ENCODE results near the gene SSNA1. TPM values are rescaled to one million over a fixed set of nuclear protein-coding genes. Genes with fewer than 3 reads are reported as not detected.

The SSNA1 gene
- total RNA-seq, 4 donors from 2014 or later, result 58.2 to 99.5 (median 76.7) TPM

GRCh38 chr9:137189297-137190295 is 1.1 kb downstream of the SSNA1 start:
- Histone ChIP-seq H3K9me3 (no peaks in the 10 kb centered on the region), H3K36me3 (peaks cover 19 to 55% (median 46%) of the 10 kb centered on the region in 4 donors), H3K27ac (replicated peaks in 1 of 4) (peak overlapping the region; percentile 94 to 99 (median 98)), H3K4me1 (peaks cover 47 to 81% (median 56%) of the 10 kb centered on the region in 4 donors), H3K4me3 (peak overlapping the region; percentile 90 to 98 (median 94)), H3K27me3 (no peaks in the 10 kb centered on the region)
- TF ChIP-seq EP300 (IDR thresholded peaks at IDR 0.05) (no peak), CTCF (IDR thresholded peaks at IDR 0.05) (no peak), POLR2AphosphoS5 (IDR thresholded peaks at IDR 0.05) (no peak), POLR2A (IDR thresholded peaks at IDR 0.05; ENCODE audit: low read depth) (no peak)
- intact Hi-C loops (cut with DNase I), result loop anchor here (5.0 kb wide), 1 partner anchor 33 kb away; the partner anchor contains the start of gene RNF208
- no peak for DNase-seq (ENCODE audit: extremely low spot score)
- 67% methylated on average over 1 of the region's 23 CpGs for WGBS

- Histone ChIP-seq H3K27ac (replicated peaks in 1 of 4) (peak overlapping the region; percentile 94 to 99 (median 98)), H3K4me1 (peaks cover 49 to 81% (median 59%) of the 10 kb centered on the region in 4 donors)
- intact Hi-C loops (cut with DNase I), result no loop called here
Measured at GRCh38 chr9:137190315-137190856, 1.9 kb downstream of the SSNA1 start.

GRCh38 chr9:137191245-137191644 is 2.8 kb downstream of the SSNA1 start:
- H3K27ac ChIP-seq (replicated peaks in 1 of 4), result peak overlapping the region in 1 of 4 donors; percentile 99
- H3K27me3 ChIP-seq, result no peaks in the 10 kb centered on the region
- intact Hi-C loops (cut with DNase I), result no loop called here
- peaks cover 41 to 81% (median 59%) of the 10 kb centered on the region in 4 donors for H3K4me1 ChIP-seq
- no peak for DNase-seq (ENCODE audit: extremely low spot score)
- H3K36me3 ChIP-seq, result peaks cover 11 to 38% (median 29%) of the 10 kb centered on the region in 4 donors
- H3K4me3 ChIP-seq, result no peak overlapping the region
- 88% methylated on average over 3 of the region's 3 CpGs for WGBS
- no peaks in the 10 kb centered on the region for H3K9me3 ChIP-seq
- TF ChIP-seq CTCF (IDR thresholded peaks at IDR 0.05) (no peak), EP300 (IDR thresholded peaks at IDR 0.05) (no peak), POLR2A (IDR thresholded peaks at IDR 0.05; ENCODE audit: low read depth) (no peak), POLR2AphosphoS5 (IDR thresholded peaks at IDR 0.05) (no peak)

More at GRCh38 chr9:137190315-137190856, 1.9 kb downstream of the SSNA1 start:
- H3K4me3 ChIP-seq, result no peak overlapping the region
- H3K27me3 ChIP-seq, result no peaks in the 10 kb centered on the region
- no peaks in the 10 kb centered on the region for H3K9me3 ChIP-seq
- 82% methylated on average over 7 of the region's 9 CpGs for WGBS
- peaks cover 18 to 47% (median 38%) of the 10 kb centered on the region in 4 donors for H3K36me3 ChIP-seq
- TF ChIP-seq CTCF (IDR thresholded peaks at IDR 0.05), result no peak
- no peak for TF ChIP-seq EP300 (IDR thresholded peaks at IDR 0.05)
- TF ChIP-seq POLR2AphosphoS5 (IDR thresholded peaks at IDR 0.05), result no peak
- TF ChIP-seq POLR2A (IDR thresholded peaks at IDR 0.05; ENCODE audit: low read depth), result no peak
- no peak for DNase-seq (ENCODE audit: extremely low spot score)

- intact Hi-C loops (cut with DNase I), result no loop called here
- 100% methylated on average over 10 of the region's 22 CpGs for WGBS
- TF ChIP-seq POLR2AphosphoS5 (IDR thresholded peaks at IDR 0.05) (no peak), CTCF (IDR thresholded peaks at IDR 0.05) (no peak), EP300 (IDR thresholded peaks at IDR 0.05) (no peak), POLR2A (IDR thresholded peaks at IDR 0.05; ENCODE audit: low read depth) (no peak)
- Histone ChIP-seq H3K27me3 (no peaks in the 10 kb centered on the region), H3K36me3 (peaks cover 11 to 32% (median 27%) of the 10 kb centered on the region in 4 donors), H3K9me3 (no peaks in the 10 kb centered on the region), H3K4me1 (peaks cover 36 to 79% (median 54%) of the 10 kb centered on the region in 4 donors), H3K27ac (replicated peaks in 1 of 4) (peak overlapping the region in 1 of 4 donors; percentile 9), H3K4me3 (no peak overlapping the region)
- no peak for DNase-seq (ENCODE audit: extremely low spot score)
Measured at GRCh38 chr9:137191691-137192447, 3.4 kb downstream of the SSNA1 start.
